Stomach (tissue), 9 donors: ENCODE data around the gene EIF4E1B. TPM values are rescaled to one million over a fixed set of nuclear protein-coding genes. Genes with fewer than 3 reads are reported as not detected.

Experiments
- DNase-seq, 2 donors: peaks; one replicate each; pipeline versions ENCODE4 v3.0.0 to v3.0.0-alpha.2; 2013 to 2019
- H3K27ac ChIP-seq, 5 donors: fragments of 200-600 bp in 4 of 5; sonication (generic) in 4 of 5; one replicate each; pipeline ENCODE4 v1.5.1; 2013 to 2019; ENCODE audit warnings: mild to moderate bottlenecking in 1 of 5, moderate library complexity in 1 of 5
- H3K27me3 ChIP-seq, 3 donors: fragments of 200-600 bp; sonication (generic); one replicate each; pipeline ENCODE4 v1.5.1; 2017 to 2019; ENCODE audit warnings: mixed run types in 1 of 3
- H3K36me3 ChIP-seq, 4 donors: fragments of 200-600 bp; sonication (generic); 1 replicate in 3 of 4; 2 replicates in 1 of 4; pipeline ENCODE4 v1.5.1; 2016 to 2019
- H3K4me1 ChIP-seq, 4 donors: fragments of 200-600 bp; sonication (generic); one replicate each; pipeline ENCODE4 v1.5.1; 2016 to 2019
- H3K4me3 ChIP-seq, 4 donors: fragments of 200-600 bp; sonication (generic) in 3 of 4; one replicate each; pipeline ENCODE4 v1.5.1; 2016 to 2019; ENCODE audit warnings: mild to moderate bottlenecking in 1 of 4
- H3K9me3 ChIP-seq, 4 donors: fragments of 200-600 bp; sonication (generic); one replicate each; pipeline ENCODE4 v1.5.1; 2016 to 2019
- CTCF ChIP-seq, 7 experiments: fragments of 450-650 bp in 4 of 7; fragments of 200-600 bp in 3 of 7; sonication (generic) in 3 of 7; IDR thresholded peaks; one replicate each; pipeline ENCODE4 v1.5.1; 2016 to 2019; ENCODE audit warnings: antibody characterized with exemption in 7 of 7, control low read depth in 2 of 7, mild to moderate bottlenecking in 1 of 7
- EP300 ChIP-seq: sonication (generic); formaldehyde crosslinking; IDR thresholded peaks from one replicate; pipeline ENCODE4 v1.6.1; 2017; ENCODE audit warnings: antibody characterized with exemption
- POLR2A ChIP-seq, 4 donors: fragments of 450-650 bp; IDR thresholded peaks; one replicate each; pipeline ENCODE4 v1.6.1; 2016; ENCODE audit warnings: antibody characterized with exemption in 4 of 4, control low read depth in 2 of 4, mild to moderate bottlenecking in 1 of 4, moderate library complexity in 1 of 4
- POLR2AphosphoS5 ChIP-seq, 3 donors: sonication (generic); formaldehyde crosslinking; IDR thresholded peaks; one replicate each; pipeline ENCODE4 v1.6.1; 2016; ENCODE audit warnings: antibody characterized with exemption in 3 of 3
- WGBS, 5 donors: extraction: QIAGEN DNeasy Blood & Tissue Kit in 3 of 5; methylation state at CpG; one replicate each; pipeline versions ENCODE4 v1.1.5 to v1.1.7; 2013 to 2018; 5-methylcytosine and 5-hydroxymethylcytosine counted together
- intact Hi-C: fragments of 100-400 bp; cut with DNase I; formaldehyde crosslinking; loops from one replicate; pipeline ENCODE4 v1.15.1; 2023; ENCODE audit warnings: low total_unique reads
- polyA plus RNA-seq, 3 donors: library from polyadenylated mRNA; stranded (reverse); fragments of 200-250 nt; gene quantifications; one replicate each; pipeline ENCODE4 v1.2.3, GENCODE V29; 2013
- total RNA-seq, 5 donors: library from RNA; depleted of rRNA; stranded (reverse); fragments of >200 nt; gene quantifications; one replicate each; pipeline versions ENCODE4 v1.1.0 to v1.2.3, GENCODE V29; 2014 to 2016
- donor health status: healthy with polysubstance abuse.
- donor health status: Bipolar disorder and iron deficiency.
- donor health status: healthy.

EIF4E1B gene
- total and polyA plus RNA-seq, 8 donors = not detected

- H3K4me1 ChIP-seq = peaks cover 9 to 31% (median 26%) of the 10 kb centered on the region in 4 donors
- peak overlapping the region in 2 of 5 donors; percentile 11 to 57 for H3K27ac ChIP-seq
- DNase-seq = no peak
- intact Hi-C loops = no loop called here
- H3K9me3 ChIP-seq = no peaks in the 10 kb centered on the region
- H3K36me3 ChIP-seq = peaks cover 0 to 34% (median 34%) of the 10 kb centered on the region in 4 donors
- H3K27me3 ChIP-seq = peaks cover 0 to 34% (median 11%) of the 10 kb centered on the region in 3 donors
- 72 to 82% (median 76%) methylated on average over 7 of the region's 7 CpGs for WGBS, 5 donors
- no peak overlapping the region for H3K4me3 ChIP-seq
- TF ChIP-seq POLR2AphosphoS5 (IDR thresholded peaks at IDR 0.05) (no peak), EP300 (no peak), CTCF (IDR thresholded peaks at IDR 0.05) (no peak), POLR2A (IDR thresholded peaks at IDR 0.05) (no peak)
Measured at GRCh38 chr5:176659512-176659839, 29.0 kb downstream of the EIF4E1B start.

- WGBS, 5 donors = 67 to 83% (median 74%) methylated on average over 4 of the region's 4 CpGs
- TF ChIP-seq CTCF (IDR thresholded peaks at IDR 0.05) (no peak), EP300 (no peak), POLR2AphosphoS5 (IDR thresholded peaks at IDR 0.05) (no peak), POLR2A (IDR thresholded peaks at IDR 0.05) (no peak)
- Histone ChIP-seq H3K27ac (no peak overlapping the region), H3K4me1 (peaks cover 9 to 31% (median 26%) of the 10 kb centered on the region in 4 donors), H3K27me3 (peaks cover 0 to 39% (median 16%) of the 10 kb centered on the region in 3 donors), H3K4me3 (no peak overlapping the region), H3K36me3 (peaks cover 0 to 29% (median 29%) of the 10 kb centered on the region in 4 donors), H3K9me3 (no peaks in the 10 kb centered on the region)
- no peak for DNase-seq
- intact Hi-C loops = no loop called here
Measured at GRCh38 chr5:176659860-176660461, 29.5 kb downstream of the EIF4E1B start.

- Histone ChIP-seq H3K36me3 (peaks cover 0 to 24% (median 23%) of the 10 kb centered on the region in 4 donors), H3K9me3 (no peaks in the 10 kb centered on the region), H3K27me3 (peaks cover 0 to 44% (median 17%) of the 10 kb centered on the region in 3 donors), H3K4me3 (no peak overlapping the region), H3K4me1 (peaks cover 9 to 31% (median 26%) of the 10 kb centered on the region in 4 donors), H3K27ac (no peak overlapping the region)
- WGBS, 5 donors = 14 to 57% (median 21%) methylated on average over 1 of the region's 1 CpG
- DNase-seq = no peak
- intact Hi-C loops = no loop called here
- TF ChIP-seq CTCF (IDR thresholded peaks at IDR 0.05) (no peak), POLR2A (IDR thresholded peaks at IDR 0.05) (no peak), EP300 (no peak), POLR2AphosphoS5 (IDR thresholded peaks at IDR 0.05) (no peak)
Measured at GRCh38 chr5:176660530-176660859, 30.0 kb downstream of the EIF4E1B start.

GRCh38 chr5:176660860-176661641 lies 30.6 kb downstream of the EIF4E1B start:
- DNase-seq = peak; percentile 76 to 93

More at GRCh38 chr5:176660860-176661641, 30.6 kb downstream of the EIF4E1B start:
- Histone ChIP-seq H3K4me1 (peaks cover 9 to 31% (median 26%) of the 10 kb centered on the region in 4 donors), H3K9me3 (no peaks in the 10 kb centered on the region), H3K4me3 (no peak overlapping the region), H3K27me3 (peaks cover 0 to 49% (median 17%) of the 10 kb centered on the region in 3 donors), H3K27ac (no peak overlapping the region), H3K36me3 (peaks cover 0 to 19% (median 18%) of the 10 kb centered on the region in 4 donors)
- TF ChIP-seq POLR2A (IDR thresholded peaks at IDR 0.05) = no peak
- TF ChIP-seq CTCF (IDR thresholded peaks at IDR 0.05) = peak in 5 of 7 experiments; percentile 77 to 98 (median 94)
- TF ChIP-seq EP300 = no peak
- intact Hi-C loops = no loop called here
- WGBS, 5 donors = 50 to 73% (median 53%) methylated on average over 17 to 33 of the region's 33 CpGs
